Measurements from ENCODE around the gene IL11.

- TF ChIP-seq CTCF (IDR thresholded peaks at IDR 0.05) (no peak), EP300 (IDR thresholded peaks at IDR 0.05; ENCODE audit: low read depth) (no peak)
Observed at GRCh38 chr19:55325172-55325571, 45.1 kb downstream of the IL11 start, which contains the start of gene TMEM150B.

Measured in transverse colon (tissue), 3 donors.